Measurements from ENCODE around the gene PARP3. TPM values are rescaled to one million over a fixed set of nuclear protein-coding genes. Genes with fewer than 3 reads are reported as not detected.

Gene PARP3
- total RNA-seq, result 20.0 TPM

GRCh38 chr3:51941798-51942602 lies at the start of gene PARP3, which contains the start of gene RRP9:
PARP3 (plus strand) TSS chr3:51942363; CDS start chr3:51943356, 993 bp downstream.
RRP9 (minus strand) TSS chr3:51941904; CDS start chr3:51941867, 37 bp downstream.

GRCh38 chr3:51955175-51955892 lies 13.2 kb downstream of the PARP3 start, which contains the start of gene GPR62:
GPR62 (plus strand) TSS chr3:51955381; CDS start chr3:51955653, 272 bp downstream.

GRCh38 chr3:51967384-51968169 lies 25.4 kb downstream of the PARP3 start, which contains the start of gene PCBP4:
PCBP4 (minus strand) TSS chr3:51967454; CDS start chr3:51961240, 6,214 bp downstream.

GRCh38 chr3:51974963-51975851 lies 33.0 kb downstream of the PARP3 start, which contains the start of gene ABHD14A:
ABHD14A (plus strand) TSS chr3:51975064; CDS start chr3:51975136, 72 bp downstream.

GRCh38 chr3:51982838-51983577 lies 40.8 kb downstream of the PARP3 start, which contains the start of gene ACY1:
ACY1 (plus strand) TSS chr3:51983535; CDS start chr3:51984065, 530 bp downstream.

DNA sequence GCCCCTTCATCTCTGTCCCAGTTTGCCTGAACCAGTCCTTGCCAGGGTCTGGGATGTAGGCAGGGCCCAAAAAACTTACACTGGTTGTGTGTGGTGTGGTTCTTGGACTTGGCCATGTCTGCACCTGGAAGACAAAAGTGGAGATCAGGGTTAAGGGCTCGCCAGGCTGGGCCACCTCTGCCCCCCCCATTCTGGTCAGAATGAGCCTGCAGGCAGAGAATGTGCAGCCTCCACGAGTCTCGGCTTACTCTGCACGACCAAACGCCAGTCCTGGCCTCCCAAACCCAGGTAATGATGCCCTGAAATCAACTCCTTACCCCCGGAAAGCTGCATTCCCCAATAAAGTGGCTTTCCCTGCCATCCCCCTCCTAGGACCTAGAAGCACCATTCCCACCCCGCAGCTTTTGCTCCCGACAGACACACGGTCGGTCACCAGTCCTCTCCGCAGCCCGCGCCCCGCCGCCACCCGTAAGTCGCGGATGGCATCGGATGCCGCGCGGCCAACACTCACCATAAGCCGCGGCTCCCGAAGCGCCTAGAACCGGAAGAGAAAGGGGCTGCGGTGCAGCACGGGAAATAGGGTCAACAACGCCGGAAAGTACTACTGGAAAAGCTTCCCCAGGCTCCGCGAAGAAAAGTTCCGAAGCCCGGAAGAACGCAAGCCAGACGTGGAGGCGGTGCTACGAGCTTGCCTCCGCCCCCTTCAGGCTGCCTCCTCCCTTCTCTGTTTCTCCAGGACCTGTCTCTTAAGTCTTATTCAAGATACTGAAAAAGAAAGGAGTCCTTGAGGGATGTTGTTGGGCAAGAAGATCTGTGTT lies 53.4 kb downstream of the PARP3 start, which contains the start of gene RPL29:
TSS of gene RPL29 (minus strand) at position 550 of the 818 bp plus-strand sequence. CDS start at position 116, 434 bp downstream.

Small RNA genes lying within 50 kb of the gene (small RNA-seq; reads per million reads assigned to genes)
- gene AC115284.1 (ENCODE audit: low replicate concordance), result not detected

Other genes starting within 250 kb of the PARP3 start
- gene GRM2, start 235.3 kb upstream of the PARP3 start, total RNA-seq, result 0.53 TPM
- not detected for gene IQCF6, start 163.1 kb upstream of the PARP3 start, total RNA-seq
- not detected for gene IQCF2, start 80.7 kb upstream of the PARP3 start, total RNA-seq
- gene IQCF5, start 66.8 kb upstream of the PARP3 start, total RNA-seq, result not detected
- gene IQCF1, start 39.0 kb upstream of the PARP3 start, total RNA-seq, result not detected
- 14.7 TPM for gene RRP9, start 459 bp upstream of the PARP3 start, total RNA-seq
- 0.06 TPM for gene GPR62, start 13.0 kb downstream of the PARP3 start, total RNA-seq
- gene PCBP4, start 25.1 kb downstream of the PARP3 start, total RNA-seq, result 46.2 TPM
- gene ABHD14B, start 31.7 kb downstream of the PARP3 start, total RNA-seq, result 54.7 TPM
- gene ABHD14A, start 32.7 kb downstream of the PARP3 start, total RNA-seq, result 17.0 TPM
- 47.4 TPM for gene ACY1, start 41.2 kb downstream of the PARP3 start, total RNA-seq
- gene RPL29, start 53.5 kb downstream of the PARP3 start, total RNA-seq, result 787 TPM
- gene DUSP7, start 114.2 kb downstream of the PARP3 start, total RNA-seq, result 12.1 TPM
- 7.1 TPM for gene POC1A, start 212.1 kb downstream of the PARP3 start, total RNA-seq

All from metanephros (tissue), 2 donors.